K562 (cell line): ENCODE measurements around the gene MMP2. TPM values are rescaled to one million over a fixed set of nuclear protein-coding genes. Genes with fewer than 3 reads are reported as not detected.

Experiments
- ADNP ChIP-seq: fragments of 200-800 bp; sonication (Bioruptor generic); IDR thresholded peaks from 2 replicates; pipeline ENCODE4 v1.6.1; 2016; ENCODE audit warnings: missing genetic modification characterization, missing compliant biosample characterization
- ARID2 ChIP-seq: fragments of 450-650 bp; IDR thresholded peaks from 2 replicates; pipeline ENCODE4 v1.6.1; 2017; ENCODE audit warnings: antibody characterized with exemption, mild to moderate bottlenecking
- BRD9 ChIP-seq: fragments of 450-650 bp; IDR thresholded peaks from 2 replicates; pipeline ENCODE4 v1.6.1; 2018; ENCODE audit warnings: low read depth; ENCODE audit not compliant: partially characterized antibody
- CBX2 ChIP-seq: fragments of 200-600 bp; sonication (generic); IDR thresholded peaks from one replicate; pipeline ENCODE4 v1.6.1; 2012; ENCODE audit warnings: mild to moderate bottlenecking, low read length, inconsistent platforms; ENCODE audit not compliant: insufficient read depth, poor library complexity, severe bottlenecking
- CBX3 ChIP-seq, 2 experiments: IDR thresholded peaks; 1 replicate in 1 of 2; 2 replicates in 1 of 2; pipeline ENCODE4 v1.6.1; 2012; ENCODE audit warnings: inconsistent platforms in 2 of 2, low read length in 2 of 2, borderline replicate concordance in 1 of 2, control low read depth in 1 of 2
- CCAR2 ChIP-seq: fragments of 200-400 bp; formaldehyde crosslinking; IDR thresholded peaks from 2 replicates; pipeline ENCODE4 v1.6.1; 2017; ENCODE audit warnings: mild to moderate bottlenecking, low read depth, low read length
- CEBPZ ChIP-seq: fragments of 150-350 bp; IDR thresholded peaks from 2 replicates; pipeline ENCODE4 v1.6.1; 2014; ENCODE audit warnings: low read depth, mild to moderate bottlenecking, low read length, borderline replicate concordance
- DEAF1 ChIP-seq: fragments of 450-650 bp; formaldehyde crosslinking; IDR thresholded peaks from 2 replicates; pipeline ENCODE4 v1.4.0; 2020; ENCODE audit warnings: mild to moderate bottlenecking, moderate library complexity
- DIDO1 ChIP-seq: fragments of 450-650 bp; IDR thresholded peaks from 2 replicates; pipeline ENCODE4 v1.6.1; 2016; ENCODE audit warnings: low read depth, missing biosample characterization, missing genetic modification characterization
- EGR1 ChIP-seq: fragments of 450-650 bp; conservative IDR thresholded peaks from 2 replicates; pipeline ENCODE4 v1.6.1; 2017; ENCODE audit warnings: mild to moderate bottlenecking
- HDAC2 ChIP-seq: fragments of 450-650 bp; IDR thresholded peaks from 2 replicates; pipeline ENCODE4 v1.6.1; 2016; ENCODE audit warnings: mild to moderate bottlenecking
- HNRNPL ChIP-seq: fragments of 200-400 bp; formaldehyde crosslinking; IDR thresholded peaks from 2 replicates; pipeline ENCODE4 v1.6.1; 2017; ENCODE audit warnings: low read depth, mild to moderate bottlenecking, low read length
- IRF9 ChIP-seq: fragments of 450-650 bp; IDR thresholded peaks from 2 replicates; pipeline ENCODE4 v1.6.1; 2016; ENCODE audit warnings: missing biosample characterization, missing genetic modification characterization
- KAT2B ChIP-seq: IDR thresholded peaks from one replicate; pipeline ENCODE4 v1.6.1; 2012; ENCODE audit warnings: low read depth, mild to moderate bottlenecking, control low read depth, inconsistent platforms, low read length, moderate library complexity
- MCM3 ChIP-seq: fragments of 450-650 bp; IDR thresholded peaks from 2 replicates; pipeline ENCODE4 v1.6.1; 2016
- MTA2 ChIP-seq: fragments of 450-650 bp; IDR thresholded peaks from 2 replicates; pipeline ENCODE4 v1.6.1; 2016; ENCODE audit warnings: low read depth
- NFYB ChIP-seq: IDR thresholded peaks from 2 replicates; pipeline ENCODE4 v1.6.1; 2011; ENCODE audit warnings: mild to moderate bottlenecking, moderate library complexity; ENCODE audit not compliant: insufficient read length; ENCODE audit errors: extremely low read depth
- NR2C1 ChIP-seq, 2 experiments: fragments of 450-650 bp; IDR thresholded peaks; 2 replicates each; pipeline ENCODE4 v1.6.1; 2017; ENCODE audit warnings: mild to moderate bottlenecking in 2 of 2, antibody characterized with exemption in 1 of 2, inconsistent platforms in 1 of 2, missing compliant biosample characterization in 1 of 2, missing genetic modification characterization in 1 of 2
- NR3C1 ChIP-seq: sonication (generic); formaldehyde crosslinking; IDR thresholded peaks from 2 replicates; pipeline ENCODE4 v1.8.1; 2022; ENCODE audit warnings: missing genetic modification reagents
- POU5F1 ChIP-seq: fragments of 150-350 bp; IDR thresholded peaks from 2 replicates; pipeline ENCODE4 v1.6.1; 2014; ENCODE audit warnings: borderline replicate concordance, low read length, low read depth, mild to moderate bottlenecking; ENCODE audit not compliant: partially characterized antibody
- SNAPC5 ChIP-seq: fragments of 250-450 bp; sonication (Bioruptor Pico); IDR thresholded peaks from 2 replicates; pipeline ENCODE4 v1.8.0; 2021; ENCODE audit warnings: moderate library complexity, mild to moderate bottlenecking, inconsistent platforms
- ZFP1 ChIP-seq: fragments of 450-650 bp; formaldehyde crosslinking; IDR thresholded peaks from 2 replicates; pipeline ENCODE4 v1.4.0; 2020; ENCODE audit warnings: mild to moderate bottlenecking, mixed read lengths
- ZNF121 ChIP-seq: sonication (generic); formaldehyde crosslinking; conservative IDR thresholded peaks from 2 replicates; pipeline ENCODE4 v1.8.0; 2022; ENCODE audit warnings: missing genetic modification reagents
- ZNF143 ChIP-seq: sonication (generic); formaldehyde crosslinking; IDR thresholded peaks from 2 replicates; pipeline ENCODE4 v1.9.0; 2022; ENCODE audit warnings: mild to moderate bottlenecking, missing genetic modification reagents
- ZNF263 ChIP-seq: sonication (generic); formaldehyde crosslinking; IDR thresholded peaks from 2 replicates; pipeline ENCODE4 v1.8.0; 2022; ENCODE audit warnings: mild to moderate bottlenecking, missing genetic modification reagents, borderline replicate concordance
- ZNF436 ChIP-seq: fragments of 250-450, 450-650 bp; sonication (Bioruptor Pico); formaldehyde crosslinking; IDR thresholded peaks from 2 replicates; pipeline ENCODE4 v1.7.0; 2020; ENCODE audit warnings: mild to moderate bottlenecking
- polyA plus RNA-seq, 8 experiments: library from polyadenylated mRNA; depleted of rRNA in 4 of 8; stranded (reverse) in 5 of 8; unstranded in 3 of 8; fragments of >200 nt; fragmentation: Nextera tagmentation in 2 of 8; fragmentation: Illumina TruSeq in 1 of 8; extraction: Ambion mirVana in 2 of 8; extraction: Trizol in 1 of 8; gene quantifications; 2 replicates each; pipeline versions ENCODE4 v1.2.1 to v1.2.3, GENCODE V29; 2011 to 2014; ENCODE audit warnings: inconsistent platforms in 1 of 8, missing spikeins in 1 of 8
- total RNA-seq, 7 experiments: library from RNA; depleted of rRNA in 6 of 7; stranded (reverse); fragments of >200 nt in 6 of 7; fragmentation: Illumina TruSeq in 2 of 7; extraction: Trizol in 2 of 7; gene quantifications; 2 replicates each; pipeline versions ENCODE4 v1.2.1 to v1.2.3, GENCODE V29; 2011 to 2021; ENCODE audit warnings: low replicate concordance in 1 of 7

Gene MMP2
- total and polyA plus RNA-seq, 9 of the 15 experiments (the other 6 are each of a cell fraction or from before 2014, with no cell fraction given) = 0.05 to 0.53 TPM; not detected in 7

- TF ChIP-seq NFYB (no peak), ADNP (tag) (no peak), CCAR2 (no peak), IRF9 (tag) (no peak), ZNF143 (CRISPR knock-in tag) (no peak), MTA2 (peak; percentile 86), CBX2 (no peak), MCM3 (no peak), ZNF436 (CRISPR knock-in tag) (no peak), HDAC2 (0 out of 2 replicates have a peak, but pooled peaks have one; percentile 58), ZNF121 (no peak), EGR1 (no peak), KAT2B (no peak), BRD9 (no peak), CEBPZ (no peak), CBX3 (IDR thresholded peaks at IDR 0.05; ENCODE audit: borderline replicate concordance in 1 of 2, low read length in 2 of 2) (no peak), NR3C1 (CRISPR knock-in tag) (no peak), POU5F1 (no peak), DIDO1 (tag) (no peak), ZFP1 (CRISPR knock-in tag) (no peak), SNAPC5 (no peak), ARID2 (no peak), HNRNPL (no peak), ZNF263 (CRISPR knock-in tag) (no peak), DEAF1 (no peak), NR2C1 (IDR thresholded peaks at IDR 0.05) (no peak), NR2C1 (tag; IDR thresholded peaks at IDR 0.05) (no peak)
Measured at GRCh38 chr16:55435387-55435786, 43.6 kb upstream of the MMP2 start (continued).
